GM21786 (cell line): ENCODE measurements around the gene DDAH1.

Source experiments
- ATAC-seq: cut with Tn5 transposase; IDR thresholded peaks from one replicate; pipeline ENCODE4 v1.9.1; 2021; ENCODE audit not compliant: unreplicated experiment

The DDAH1 gene

DNA sequence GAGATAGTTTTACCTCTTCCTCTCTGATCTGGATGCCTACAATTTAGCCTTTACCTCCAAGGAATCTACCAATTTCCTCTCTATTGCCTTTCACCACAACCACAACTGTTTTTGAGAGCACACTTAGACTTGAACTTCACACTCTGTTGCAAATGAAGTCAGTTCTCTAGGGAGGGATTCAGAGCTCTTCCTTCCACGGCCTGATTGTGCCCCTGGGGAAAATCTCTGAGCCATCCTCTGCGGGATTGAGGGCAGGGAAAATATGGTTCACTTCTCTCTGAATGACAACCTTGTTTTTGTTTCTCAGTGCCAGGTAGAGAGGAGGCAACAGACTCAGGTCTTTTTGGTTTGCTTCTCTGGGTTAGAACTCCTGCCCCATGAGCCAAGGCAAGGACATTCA lies 153.1 kb downstream of the DDAH1 start:
- ATAC-seq = no peak

DNA sequence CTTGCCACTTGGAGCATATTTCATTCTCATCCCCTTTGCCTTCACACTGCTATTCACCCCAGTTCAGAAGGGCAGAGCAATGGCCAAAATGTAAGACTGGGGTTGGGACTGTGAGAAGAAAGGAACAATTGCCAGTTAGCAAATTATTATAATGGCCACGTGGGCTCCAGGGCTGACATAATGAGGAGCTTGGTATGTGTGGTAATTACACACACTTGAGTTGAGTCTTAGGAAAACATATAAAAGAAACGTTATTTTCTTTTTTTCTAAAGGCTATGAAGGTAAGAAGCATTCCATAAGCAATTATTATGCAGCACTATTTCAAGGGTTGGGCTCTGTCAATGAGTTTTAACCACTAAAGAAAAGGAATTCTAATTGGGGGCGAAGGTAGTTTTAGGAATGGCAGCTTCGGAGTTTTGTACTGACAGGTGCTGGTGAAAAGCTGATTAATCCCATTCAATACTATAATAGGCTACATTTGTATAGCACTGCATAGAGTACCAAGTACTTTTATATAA lies 156.1 kb downstream of the DDAH1 start:
- ATAC-seq = no peak

GRCh38 chr1:85307987-85308832 lies 156.7 kb downstream of the DDAH1 start:
- peak; percentile 94 for ATAC-seq

DNA sequence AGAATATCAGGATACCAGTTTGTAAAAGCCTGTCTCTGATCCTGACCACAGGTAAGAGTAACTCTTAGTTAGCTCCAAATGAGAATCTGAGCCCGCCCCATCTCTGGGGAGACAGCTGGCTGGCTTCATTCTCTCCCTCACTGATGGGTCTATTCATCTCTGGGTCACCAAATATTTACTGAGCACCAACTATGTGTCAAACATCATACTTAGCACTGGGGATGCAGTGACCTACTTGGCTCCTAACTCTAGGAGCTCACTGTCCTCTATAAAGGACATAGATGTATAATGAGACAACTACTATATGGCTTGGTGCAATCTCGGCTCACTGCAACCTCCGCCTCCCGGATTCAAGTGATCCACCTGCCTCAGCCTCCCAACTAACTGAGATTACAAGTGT lies 158.7 kb downstream of the DDAH1 start:
- no peak for ATAC-seq

GRCh38 chr1:85303440-85304162 lies 161.4 kb downstream of the DDAH1 start:
- no peak for ATAC-seq

GRCh38 chr1:85300140-85300539 lies 164.8 kb downstream of the DDAH1 start:
- ATAC-seq = no peak

DNA sequence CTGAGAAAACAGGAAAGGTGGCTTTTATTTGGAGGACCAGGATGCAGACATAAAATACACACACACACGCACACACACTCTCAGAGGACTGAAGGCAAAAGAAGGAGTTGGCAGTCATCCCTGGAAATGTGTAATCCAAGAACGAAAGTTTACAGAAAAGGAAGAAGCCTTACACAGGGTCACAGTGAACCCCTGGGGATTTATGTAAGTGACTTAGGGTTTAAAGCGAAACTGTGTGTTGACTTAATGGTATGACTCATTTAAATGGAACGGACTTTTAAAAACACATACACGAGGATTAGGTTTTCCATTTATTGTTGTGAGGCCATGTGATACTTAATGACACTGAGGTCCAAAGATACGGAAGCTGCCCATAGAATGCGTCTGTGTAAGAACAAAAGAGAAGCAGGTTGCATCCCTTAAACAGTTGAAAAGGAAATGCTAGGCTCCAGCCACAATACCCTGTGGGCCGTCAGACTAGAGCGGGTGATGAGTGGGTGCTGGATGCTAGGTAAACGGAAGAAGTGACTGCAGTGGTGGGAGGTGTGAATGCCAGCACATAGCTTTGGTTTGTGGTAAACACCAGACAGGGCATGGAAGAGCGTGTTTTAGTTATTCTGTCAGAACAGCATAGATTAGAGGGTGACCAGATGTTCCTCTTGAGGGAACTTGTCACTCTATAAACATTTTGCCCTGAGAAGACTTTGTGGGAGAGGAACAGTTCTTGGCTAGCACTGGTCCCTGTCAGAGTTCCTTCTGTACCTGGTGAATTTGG lies 166.9 kb downstream of the DDAH1 start:
- peak; percentile 93 for ATAC-seq

GRCh38 chr1:85297538-85297854 lies 167.5 kb downstream of the DDAH1 start:
- no peak for ATAC-seq

DNA sequence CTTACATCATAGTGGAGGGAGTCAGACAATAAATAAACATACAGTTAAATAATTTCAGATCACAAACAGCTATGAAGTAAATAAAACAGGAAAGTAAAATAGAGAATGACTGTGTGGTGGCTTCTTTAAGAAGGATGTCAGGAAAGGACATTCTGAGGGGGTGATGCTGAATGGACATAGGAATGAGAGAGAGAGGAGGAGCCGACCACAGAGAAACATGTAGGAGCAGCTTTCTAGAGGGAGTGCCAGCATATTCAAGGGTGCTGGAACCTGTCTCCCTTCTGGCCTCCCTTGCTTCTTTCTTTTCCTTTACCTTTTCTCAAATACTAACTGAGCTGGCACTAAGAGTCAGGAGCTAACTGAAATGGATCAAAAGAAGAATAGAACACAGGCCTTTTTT lies 168.0 kb downstream of the DDAH1 start:
- no peak for ATAC-seq

GRCh38 chr1:85295654-85296053 lies 169.3 kb downstream of the DDAH1 start:
- no peak for ATAC-seq

DNA sequence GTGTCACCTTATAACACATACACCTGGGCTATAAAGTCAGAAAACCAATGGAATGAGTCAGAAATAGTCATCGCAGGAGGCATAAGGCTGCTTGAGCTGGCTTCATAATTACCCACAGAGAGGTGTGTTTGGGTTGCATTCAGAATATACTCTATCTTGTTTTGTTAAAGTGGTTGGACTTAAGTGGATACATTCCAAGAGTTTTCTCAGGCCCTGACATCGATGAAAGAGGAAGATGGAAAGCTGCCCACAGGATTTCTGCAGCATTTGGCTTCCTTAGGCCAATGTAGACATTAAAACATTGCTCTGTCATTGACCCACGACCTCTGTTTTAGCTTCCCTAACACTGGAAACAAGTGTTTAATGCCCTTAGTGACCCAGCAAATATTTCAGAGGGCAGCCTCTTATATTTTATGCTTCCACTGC lies 169.9 kb downstream of the DDAH1 start:
- ATAC-seq = no peak

DNA sequence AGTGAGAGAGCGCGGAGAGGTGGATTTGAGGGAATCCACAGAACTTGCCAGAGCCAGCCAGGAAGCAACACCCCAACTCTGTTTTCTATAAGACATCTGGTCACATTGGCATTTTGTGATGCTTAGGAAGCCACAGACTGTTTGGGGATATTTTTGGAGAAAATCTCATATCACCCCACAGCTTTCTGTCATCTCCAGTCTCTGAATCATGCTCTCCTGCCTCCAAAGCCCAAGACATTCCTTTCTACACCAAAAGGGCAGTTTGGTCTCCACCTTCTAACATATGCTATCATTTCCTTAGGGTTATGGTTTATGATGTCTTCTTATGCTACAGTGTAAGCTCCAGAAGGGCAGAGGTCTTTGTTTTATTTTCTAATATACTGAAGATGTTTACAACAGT lies 174.1 kb downstream of the DDAH1 start:
- no peak for ATAC-seq

DNA sequence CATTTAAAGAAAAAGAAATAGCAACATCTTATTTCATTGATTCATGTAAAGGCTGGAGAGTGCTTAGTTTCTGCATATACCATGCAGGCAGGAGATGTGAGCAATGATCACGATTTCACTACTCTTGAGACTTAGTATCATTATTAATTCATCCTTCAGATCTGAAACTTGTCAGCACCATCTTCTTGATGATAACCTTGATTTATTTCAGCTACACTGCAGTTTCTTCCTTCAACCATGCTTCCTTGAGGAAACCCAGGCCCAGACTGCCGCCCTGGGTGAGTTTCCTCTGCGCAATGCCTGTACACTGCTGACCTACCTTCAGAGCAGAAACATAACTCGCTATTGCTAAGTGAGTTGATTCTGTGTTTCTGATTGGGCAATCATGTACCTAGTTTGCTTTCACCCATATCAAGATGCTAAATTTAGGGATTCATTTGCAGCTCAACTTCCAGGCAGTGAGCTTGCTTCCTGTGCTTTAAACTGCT lies 175.1 kb downstream of the DDAH1 start:
- no peak for ATAC-seq

DNA sequence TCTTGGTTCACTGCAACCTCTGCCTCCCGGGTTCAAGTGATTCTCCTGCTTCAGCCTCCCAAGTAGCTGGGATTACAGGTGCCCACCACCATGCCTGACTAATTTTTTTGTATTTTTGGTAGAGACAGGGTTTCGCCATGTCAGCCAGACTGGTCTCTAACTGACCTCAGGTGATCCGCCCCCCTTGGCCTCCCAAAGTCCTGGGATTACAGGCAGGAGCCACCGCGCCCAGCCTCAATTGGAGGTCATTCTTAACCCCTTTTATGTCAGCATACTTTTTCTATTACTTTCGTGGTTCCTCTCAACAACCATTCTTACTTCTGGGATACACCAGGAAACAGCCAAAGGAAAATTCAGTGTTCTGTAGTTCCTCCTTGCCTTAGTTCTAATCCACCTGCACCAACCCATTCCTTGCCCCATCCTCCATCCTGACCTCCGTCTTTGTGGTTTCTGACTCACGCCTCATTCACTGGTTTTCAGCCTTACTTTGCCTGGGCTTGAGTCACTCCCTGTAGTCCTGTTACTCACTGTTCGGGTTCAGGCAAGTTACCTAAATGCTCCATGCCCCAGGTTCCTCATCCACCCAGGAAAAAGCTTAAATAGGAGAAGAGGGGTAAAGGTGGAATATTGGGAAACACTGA lies 175.6 kb downstream of the DDAH1 start:
- no peak for ATAC-seq

DNA sequence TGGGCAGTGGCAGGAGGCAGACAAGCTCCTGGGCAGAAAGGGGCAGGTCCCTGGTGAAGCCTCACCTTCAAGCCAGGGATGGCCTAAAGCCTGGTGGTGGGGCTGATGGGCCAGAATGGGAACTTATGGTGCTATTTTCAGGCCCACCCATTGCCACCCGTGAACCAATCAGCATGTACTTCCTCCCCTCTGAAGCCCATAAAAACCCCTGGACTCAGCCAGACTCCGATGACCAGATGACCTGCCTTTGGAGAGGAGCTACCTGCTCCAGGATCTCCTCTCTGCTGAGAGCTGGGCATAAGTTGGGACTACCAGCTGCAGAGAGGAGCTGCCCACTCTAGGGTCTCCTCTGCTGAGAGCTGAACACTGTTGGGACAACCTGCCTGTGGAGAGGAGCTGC lies 180.8 kb downstream of the DDAH1 start:
- ATAC-seq = no peak

- ATAC-seq = no peak
These were observed 181.3 kb downstream of the DDAH1 start for GRCh38 chr1:85283475-85284199.

GRCh38 chr1:85282424-85282823 lies 182.5 kb downstream of the DDAH1 start:
- no peak for ATAC-seq

GRCh38 chr1:85280636-85281035 lies 184.3 kb downstream of the DDAH1 start:
- ATAC-seq = no peak

DNA sequence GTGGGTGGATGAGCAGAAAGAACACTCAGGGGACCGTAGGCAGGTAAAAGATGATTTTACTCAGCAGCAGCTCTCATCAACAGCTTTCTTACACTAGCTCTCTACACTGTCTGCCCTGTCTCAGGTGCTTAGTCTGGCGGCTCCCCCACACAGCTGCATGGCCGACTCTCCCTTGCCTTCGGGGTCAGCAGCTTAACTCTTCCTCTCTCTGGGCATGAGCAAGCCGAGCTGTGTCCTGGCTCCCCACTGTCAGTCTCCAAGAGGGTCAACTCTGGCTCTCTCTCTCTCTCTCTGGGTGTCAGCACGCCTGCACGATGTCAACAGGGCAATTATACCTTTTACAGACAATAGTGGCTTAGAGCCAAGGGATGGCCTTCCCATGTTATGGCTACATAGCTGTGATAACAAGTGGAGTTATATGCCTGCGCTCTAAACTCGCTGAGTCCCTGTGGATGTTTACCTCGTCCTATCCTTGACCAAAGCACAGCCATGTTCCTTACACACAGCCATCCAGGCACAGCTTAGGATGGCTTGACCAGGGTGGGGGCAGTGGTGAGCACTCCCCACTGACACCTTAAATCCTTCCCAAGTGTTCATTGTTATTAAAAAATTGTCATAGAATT lies 185.4 kb downstream of the DDAH1 start:
- ATAC-seq = no peak

DNA sequence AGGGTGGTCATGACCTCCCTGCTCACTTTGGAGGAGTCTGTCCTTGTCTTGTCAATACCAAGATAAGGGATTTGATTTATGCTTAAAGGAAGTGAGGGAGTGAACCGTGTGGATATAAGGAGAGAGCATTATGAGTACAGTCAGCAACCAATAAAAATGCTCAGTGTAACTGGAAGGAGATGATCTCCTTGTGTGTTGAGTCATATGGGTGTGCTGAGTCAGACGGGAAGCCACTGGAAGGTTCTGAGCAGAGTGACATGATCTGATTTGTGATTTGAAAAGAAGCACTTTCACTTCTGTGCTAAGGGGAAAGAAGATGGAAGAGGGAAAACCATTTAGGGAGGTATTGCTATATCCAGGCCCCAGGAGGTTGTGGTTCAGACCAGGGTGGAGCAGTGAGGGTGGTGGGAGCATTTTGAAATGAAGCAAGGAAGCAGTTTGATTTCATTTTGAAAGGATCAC lies 186.1 kb downstream of the DDAH1 start:
- peak; percentile 12 for ATAC-seq
